Retinal pigment epithelial cell (primary cell): ENCODE results near the gene HEXIM2.
"Not testable (repeated sequence)": the region's sequence is repeated elsewhere in the genome, so short reads cannot be mapped to it uniquely, and the experiment has no call there.

Source experiments
- DNase-seq: peaks from one replicate; pipeline ENCODE4 v3.0.0-alpha.2; 2010; ENCODE audit warnings: low read depth
- H3K4me3 ChIP-seq: 2 replicates; pipeline ENCODE4 v1.5.1; 2011; ENCODE audit warnings: mild to moderate bottlenecking, low read length, control low read depth, moderate library complexity
- TF ChIP-seq, protein P1 (sequence below): conservative IDR thresholded peaks from 2 replicates; pipeline ENCODE4 v1.5.1; 2011; ENCODE audit warnings: low read depth, low read length, control low read depth, inconsistent platforms

Gene HEXIM2

GRCh38 chr17:45121055-45121454 lies 40.6 kb upstream of the HEXIM2 start:
- no peak for DNase-seq
- TF ChIP-seq, protein P1, sequence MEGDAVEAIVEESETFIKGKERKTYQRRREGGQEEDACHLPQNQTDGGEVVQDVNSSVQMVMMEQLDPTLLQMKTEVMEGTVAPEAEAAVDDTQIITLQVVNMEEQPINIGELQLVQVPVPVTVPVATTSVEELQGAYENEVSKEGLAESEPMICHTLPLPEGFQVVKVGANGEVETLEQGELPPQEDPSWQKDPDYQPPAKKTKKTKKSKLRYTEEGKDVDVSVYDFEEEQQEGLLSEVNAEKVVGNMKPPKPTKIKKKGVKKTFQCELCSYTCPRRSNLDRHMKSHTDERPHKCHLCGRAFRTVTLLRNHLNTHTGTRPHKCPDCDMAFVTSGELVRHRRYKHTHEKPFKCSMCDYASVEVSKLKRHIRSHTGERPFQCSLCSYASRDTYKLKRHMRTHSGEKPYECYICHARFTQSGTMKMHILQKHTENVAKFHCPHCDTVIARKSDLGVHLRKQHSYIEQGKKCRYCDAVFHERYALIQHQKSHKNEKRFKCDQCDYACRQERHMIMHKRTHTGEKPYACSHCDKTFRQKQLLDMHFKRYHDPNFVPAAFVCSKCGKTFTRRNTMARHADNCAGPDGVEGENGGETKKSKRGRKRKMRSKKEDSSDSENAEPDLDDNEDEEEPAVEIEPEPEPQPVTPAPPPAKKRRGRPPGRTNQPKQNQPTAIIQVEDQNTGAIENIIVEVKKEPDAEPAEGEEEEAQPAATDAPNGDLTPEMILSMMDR, result no peak
- no peak overlapping the region for H3K4me3 ChIP-seq

DNA sequence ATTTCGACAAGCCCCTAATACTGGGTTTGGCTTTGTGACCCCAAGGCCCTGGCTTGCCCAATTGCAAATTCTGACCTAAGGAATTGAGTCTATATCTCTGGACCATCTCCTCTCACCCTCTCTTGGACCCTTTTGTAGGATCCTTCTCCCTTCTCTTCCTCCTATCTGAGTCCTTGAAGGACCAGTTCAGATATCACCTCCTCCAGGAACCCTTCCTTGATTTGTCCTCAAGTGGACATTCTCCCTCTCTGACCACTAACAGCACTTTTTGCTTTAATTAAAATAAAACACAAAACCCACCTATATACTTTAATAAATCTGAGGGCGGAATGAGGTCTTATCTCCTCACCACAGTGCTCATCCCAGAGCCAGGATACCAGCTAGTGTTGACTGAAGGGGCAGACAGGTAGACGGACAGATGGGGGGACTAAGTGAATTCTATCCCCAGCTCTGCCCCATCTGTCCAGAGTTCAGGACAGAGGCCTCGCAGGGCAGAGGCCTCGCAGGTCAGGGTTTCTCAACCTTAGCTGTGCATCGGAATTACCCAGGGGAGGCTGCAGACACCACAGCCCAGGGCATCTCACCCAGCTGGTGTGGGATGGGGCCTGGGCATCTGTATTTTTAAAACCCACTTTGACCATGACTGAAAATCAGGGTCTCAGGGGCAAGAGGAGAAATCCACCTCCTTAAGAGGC lies 38.5 kb upstream of the HEXIM2 start:
- H3K4me3 ChIP-seq, result no peak overlapping the region
- DNase-seq, result no peak
- TF ChIP-seq, protein P1, result no peak

GRCh38 chr17:45123930-45124796 lies 37.5 kb upstream of the HEXIM2 start:
- H3K4me3 ChIP-seq, result no peak overlapping the region
- DNase-seq, result peak; percentile 69
- TF ChIP-seq, protein P1, result no peak

- H3K4me3 ChIP-seq, DNase-seq: not testable (repeated sequence)
These were observed 36.9 kb upstream of the HEXIM2 start for GRCh38 chr17:45124797-45125122.

DNA sequence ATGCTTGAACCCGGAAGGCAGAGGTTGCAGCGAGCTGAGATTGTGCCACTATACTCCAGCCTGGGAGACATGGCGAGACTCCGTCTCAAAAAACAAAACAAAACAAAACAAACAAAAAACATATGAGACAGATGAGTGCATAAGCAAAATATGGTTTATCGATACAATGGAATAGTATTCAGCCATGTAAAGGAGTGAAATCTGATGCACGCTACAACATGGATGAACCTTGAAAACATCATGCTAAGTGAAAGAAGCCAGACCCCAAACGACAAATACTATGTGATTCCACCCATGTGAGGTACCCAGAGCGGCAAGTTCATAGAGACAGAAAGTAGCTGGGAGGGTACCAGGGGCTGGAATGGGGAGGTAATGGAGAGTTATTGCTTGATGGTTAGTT lies 36.2 kb upstream of the HEXIM2 start:
- no peak overlapping the region for H3K4me3 ChIP-seq
- DNase-seq, result no peak
- TF ChIP-seq, protein P1, result no peak

- TF ChIP-seq, protein P1, result no peak
- H3K4me3 ChIP-seq, result no peak overlapping the region
These were observed 34.5 kb upstream of the HEXIM2 start for GRCh38 chr17:45127207-45127547.

GRCh38 chr17:45127548-45128300 lies 34.0 kb upstream of the HEXIM2 start:
- no peak overlapping the region for H3K4me3 ChIP-seq
- TF ChIP-seq, protein P1, result no peak
- peak; percentile 50 for DNase-seq

More at GRCh38 chr17:45127207-45127547, 34.5 kb upstream of the HEXIM2 start:
- no peak for DNase-seq
